NCI-H128 (cell line): ENCODE measurements around the gene GMDS.
A peak's percentile ranks its signal among the peaks of the same experiment; 100 is the strongest.

Experiments
- DNase-seq: peaks from one replicate; lab custom pipeline; 2025; ENCODE audit not compliant: unreplicated experiment; lab: John Stamatoyannopoulos, UW

GMDS gene

DNA sequence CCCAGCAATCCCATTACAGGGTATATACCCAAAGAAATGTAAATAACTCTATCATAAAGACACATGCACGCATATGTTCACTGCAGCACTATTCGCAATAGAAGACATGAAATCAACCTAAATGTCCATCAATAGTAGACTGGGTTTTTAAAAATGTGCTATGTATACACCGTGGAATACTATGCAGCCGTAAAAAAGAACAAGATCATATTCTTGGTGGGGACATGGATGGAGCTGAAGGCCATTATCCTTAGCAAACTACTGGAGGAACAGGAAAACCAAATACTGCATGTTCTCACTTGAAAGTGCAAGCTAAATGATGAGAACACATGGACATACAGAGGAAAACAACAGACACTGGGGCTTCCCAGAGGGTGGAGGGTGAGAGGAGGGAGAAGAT is 201.2 kb downstream of the GMDS start:
- no peak for DNase-seq

DNA sequence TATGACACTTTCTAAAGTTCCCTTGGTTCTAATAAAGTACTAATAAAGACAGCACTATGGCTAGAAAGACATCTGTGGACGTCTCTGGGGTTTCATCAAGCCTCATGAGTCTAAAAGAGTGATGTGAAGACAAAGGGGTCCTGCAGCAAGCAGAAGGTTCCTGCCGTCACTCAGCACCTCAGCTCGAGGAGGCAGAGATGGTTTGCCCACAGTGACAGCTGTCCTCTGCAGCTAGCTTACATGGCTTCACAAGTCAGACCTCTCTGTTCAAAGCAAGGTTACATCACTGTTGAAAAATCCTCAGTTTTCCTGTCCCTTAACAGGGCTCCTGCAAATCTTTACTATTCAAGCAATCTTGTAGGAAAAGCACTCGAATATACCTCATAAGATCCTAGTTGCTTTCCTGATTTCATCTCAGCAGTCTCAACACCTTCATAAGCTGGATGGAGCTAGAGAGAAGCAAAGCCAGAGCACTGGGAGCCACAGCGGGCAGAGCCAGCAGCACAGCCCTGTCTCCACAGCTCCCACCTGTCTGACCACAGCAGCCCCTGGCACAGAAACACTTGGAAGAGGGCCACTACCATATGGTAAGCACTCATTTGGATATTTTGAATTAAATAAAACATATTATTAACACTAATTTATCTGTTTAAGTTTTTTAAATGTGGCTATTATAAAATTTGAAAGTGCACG is 202.3 kb downstream of the GMDS start:
- DNase-seq, result no peak

DNA sequence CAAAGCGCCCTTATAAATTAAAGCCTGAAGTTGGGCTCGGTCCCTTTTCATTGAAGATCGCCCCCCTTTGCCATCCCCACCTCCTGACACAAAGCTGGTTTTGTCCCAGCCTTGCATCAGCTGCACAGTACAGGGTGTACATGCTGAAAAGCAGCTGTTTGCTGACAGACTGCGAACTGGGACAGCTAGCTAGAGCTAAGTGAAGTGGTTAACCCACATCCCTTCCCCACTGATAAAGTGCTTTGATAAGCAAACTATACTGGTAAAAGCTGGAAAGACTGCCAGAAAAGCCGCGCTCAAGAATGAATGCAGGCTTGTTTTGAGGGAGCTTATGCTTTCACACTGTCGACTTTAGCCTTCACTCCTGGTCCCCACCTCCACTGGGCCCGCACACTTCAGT is 207.3 kb downstream of the GMDS start:
- DNase-seq, result no peak

DNA sequence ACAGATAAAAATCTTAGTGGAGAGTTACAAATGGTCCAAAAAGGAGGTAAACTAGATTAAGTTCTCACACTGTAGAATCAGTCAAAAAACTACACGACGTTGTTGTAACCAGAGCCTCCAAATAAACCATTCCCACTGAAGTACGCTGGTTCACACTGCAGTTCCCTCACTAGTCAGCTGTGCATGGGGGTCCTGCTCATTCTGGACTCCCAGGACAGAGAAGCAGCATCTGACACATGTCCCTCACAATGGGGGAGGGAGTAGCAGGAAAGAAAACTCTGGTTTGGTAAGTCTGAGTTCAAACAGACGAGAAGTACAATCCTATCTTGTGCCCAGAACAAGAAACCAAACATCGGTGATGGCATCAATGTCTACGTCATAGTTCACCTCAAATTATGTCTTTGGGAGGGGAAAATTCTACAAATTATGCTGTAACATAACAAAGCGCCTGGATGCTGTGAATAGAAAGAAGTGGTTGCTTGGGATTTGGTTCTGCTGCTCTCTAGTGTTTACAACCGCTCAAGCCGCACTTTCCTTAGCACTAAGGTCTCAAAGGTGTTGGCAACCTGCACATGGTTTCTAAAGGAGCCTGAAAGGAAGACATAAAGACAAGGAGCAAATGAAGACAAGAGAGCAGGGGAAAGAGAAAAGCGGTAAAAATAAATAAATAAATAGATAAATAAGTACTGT is 208.0 kb downstream of the GMDS start:
- DNase-seq, result no peak

DNA sequence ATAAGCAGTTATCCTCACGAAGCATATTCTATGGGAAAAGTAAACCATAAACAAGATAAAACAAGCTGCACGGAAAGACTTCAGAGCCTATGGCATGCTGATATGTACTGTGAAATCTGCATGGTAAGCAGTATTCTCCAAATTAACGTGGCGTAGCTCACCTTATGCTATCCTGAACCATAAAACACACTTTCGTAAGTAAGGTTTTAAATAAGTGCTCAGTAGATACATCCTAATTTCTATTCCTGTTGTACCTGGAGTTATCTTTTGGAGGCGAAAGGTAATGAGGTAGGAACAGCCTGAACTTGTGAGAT is 208.7 kb downstream of the GMDS start:
- no peak for DNase-seq

DNA sequence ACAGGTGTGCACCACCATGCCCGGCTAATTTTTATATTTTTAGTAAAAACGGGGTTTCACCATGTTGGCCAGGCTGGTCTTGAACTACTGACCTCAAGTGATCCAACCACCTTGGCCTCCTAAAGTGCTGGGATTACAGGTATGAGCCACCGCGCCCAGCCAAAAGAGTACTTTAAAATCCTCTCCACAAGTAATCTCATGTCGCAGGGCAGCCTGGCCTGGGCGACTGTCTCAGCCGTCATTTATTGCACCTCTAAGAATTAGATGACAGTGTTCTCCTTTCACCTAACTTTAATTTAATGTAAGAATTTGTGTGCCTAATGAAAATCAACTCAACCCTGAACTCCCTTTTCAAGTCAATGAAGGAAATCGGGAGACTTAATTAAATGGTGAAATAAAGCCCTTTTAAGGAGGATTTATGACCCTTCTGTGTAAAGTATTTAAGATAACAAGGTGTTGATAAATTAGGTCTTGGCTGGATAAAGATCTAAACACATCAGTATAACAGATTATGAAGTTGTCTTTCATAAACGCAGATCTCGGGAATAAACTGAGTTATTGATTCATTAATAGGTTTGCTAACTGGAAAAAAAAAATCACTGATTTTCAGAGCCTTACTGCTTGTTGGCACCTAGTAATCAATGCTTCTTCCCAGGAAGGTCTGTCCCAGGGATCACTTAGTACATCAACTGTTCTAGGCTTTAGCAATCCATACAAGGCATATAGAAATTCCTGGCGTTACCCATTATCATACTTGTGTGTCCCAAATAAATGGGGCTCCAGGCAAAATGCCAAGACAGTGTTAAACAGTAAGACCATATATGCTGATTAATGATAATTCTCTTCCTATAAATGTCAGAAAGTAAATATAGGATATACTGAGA is 209.3 kb downstream of the GMDS start:
- DNase-seq, result no peak

DNA sequence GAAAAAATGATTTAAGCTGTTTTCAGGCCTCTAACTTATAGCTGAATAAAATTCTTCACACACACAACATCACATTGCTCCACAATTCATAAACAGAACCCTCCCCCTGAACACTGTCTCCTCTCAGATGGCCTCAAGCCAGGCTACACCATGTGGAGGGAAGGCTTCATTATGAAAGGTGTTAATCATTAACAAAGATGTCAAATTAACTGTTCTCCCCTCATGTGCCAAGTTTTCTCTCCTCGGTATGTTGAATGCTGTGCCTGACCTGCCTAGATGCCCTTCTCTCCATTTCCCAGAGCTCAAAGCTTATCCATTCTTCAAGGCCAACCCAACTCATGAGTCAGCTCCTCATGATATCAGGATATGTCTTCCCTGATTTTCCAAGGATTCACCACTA is 210.4 kb downstream of the GMDS start:
- no peak for DNase-seq

DNA sequence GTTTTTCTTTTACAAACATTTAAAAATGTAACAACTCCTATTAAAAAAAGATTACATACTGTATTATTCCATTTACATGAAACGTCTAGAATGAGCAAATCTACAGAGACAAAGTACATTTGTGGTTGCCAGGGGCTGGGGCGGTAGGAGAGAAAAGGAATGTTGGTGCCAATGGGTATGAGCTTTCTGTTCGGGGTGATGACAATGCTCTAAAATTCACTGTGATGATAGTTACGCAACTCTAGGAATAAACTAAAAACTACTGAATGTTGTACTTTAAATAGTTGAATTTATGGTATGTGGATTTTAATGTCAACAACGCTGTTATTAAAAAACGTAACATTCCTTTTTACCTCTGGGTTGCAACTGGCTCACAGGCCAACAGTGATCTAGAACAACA is 211.1 kb downstream of the GMDS start:
- no peak for DNase-seq

DNA sequence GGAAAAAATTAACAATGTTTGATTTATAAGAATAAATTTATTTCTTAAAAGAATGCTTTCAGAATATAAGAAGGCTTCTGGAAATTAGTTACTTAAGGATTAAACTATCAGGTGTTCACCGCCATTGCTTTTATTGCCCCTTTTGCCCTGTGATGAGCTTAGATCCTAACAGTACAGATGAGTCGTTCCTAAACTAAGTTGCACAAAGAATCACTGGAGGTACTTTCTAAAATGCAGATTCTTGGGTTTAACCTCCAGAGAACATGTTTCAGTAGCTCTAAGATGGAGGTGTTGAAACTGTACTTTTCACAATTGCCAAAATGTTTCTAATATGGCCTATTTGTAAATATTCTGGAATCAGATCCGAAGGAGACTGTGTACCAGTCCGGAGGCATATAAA is 211.9 kb downstream of the GMDS start:
- no peak for DNase-seq

DNA sequence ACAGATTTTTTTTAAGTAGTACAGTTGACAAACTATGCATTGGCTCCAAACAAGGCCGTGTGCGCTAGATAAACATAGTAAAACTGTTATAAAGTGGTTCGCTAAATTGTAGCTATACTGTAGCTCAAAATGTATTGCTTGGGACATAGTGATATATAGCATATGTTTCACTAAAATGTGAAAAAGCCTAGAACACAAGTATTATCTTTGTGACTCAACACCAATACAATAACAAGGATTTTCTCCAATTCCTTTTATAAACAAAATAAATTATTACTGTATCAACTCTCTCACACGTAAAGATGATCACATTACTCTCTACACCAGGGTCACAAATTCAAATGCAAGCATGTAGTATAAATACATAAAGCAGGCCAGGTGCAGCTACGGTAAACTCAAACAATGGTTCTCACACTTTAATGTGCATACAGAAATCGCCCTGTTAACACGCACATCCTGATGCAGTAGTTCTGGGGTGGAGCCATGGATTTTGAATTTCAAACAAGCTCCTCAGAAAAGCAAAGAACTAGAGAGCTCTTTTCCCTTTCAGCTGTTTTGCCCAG is 214.6 kb downstream of the GMDS start:
- DNase-seq, result no peak

DNA sequence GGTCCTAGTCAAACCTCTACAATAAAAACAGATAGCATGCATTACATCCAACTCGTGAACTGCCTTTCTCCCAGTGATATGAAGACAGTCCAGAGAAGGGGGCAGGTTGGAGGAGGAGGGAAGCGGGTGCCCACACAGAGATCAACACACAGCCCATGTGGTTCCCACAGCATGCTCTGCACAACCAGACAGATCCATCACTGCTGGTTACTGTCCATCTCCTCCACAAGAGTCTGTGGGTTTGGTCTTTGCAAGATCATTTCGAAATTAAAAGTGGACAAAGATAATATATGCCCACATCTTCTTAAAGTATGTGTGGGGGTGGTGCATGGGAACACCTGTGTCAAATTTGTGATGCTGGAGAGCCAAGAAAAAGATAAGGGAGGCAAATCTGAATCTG is 215.5 kb downstream of the GMDS start:
- no peak for DNase-seq

DNA sequence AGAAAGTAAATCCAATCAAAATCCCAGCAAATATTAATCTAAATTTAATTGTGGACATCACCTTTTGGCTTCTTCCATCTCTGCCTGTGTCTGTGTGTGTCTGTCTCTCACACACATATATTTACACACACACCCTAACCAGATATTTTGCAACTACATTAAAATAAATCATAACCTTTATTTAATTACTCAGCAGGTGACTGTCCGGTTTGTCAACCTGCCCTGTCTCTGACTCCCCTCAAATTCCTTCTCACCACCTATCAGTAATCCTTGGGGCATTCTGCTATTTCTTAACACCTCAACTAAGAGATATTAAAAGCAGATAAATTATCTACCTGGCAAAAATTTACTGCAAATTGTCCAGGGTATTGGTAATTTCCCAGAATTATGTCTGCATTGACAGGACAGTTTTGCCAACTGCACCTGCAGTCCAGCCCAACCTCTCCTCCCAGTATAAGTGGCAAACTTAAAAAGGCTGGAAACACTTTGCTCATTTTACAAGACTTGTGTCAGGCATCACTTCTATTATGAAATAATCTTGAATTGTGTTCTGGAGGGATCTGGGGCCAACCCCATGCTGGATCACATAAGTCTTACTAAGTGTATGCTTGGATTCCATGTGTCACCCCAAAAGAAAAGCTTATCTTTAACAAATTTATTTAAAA is 216.1 kb downstream of the GMDS start:
- no peak for DNase-seq

DNA sequence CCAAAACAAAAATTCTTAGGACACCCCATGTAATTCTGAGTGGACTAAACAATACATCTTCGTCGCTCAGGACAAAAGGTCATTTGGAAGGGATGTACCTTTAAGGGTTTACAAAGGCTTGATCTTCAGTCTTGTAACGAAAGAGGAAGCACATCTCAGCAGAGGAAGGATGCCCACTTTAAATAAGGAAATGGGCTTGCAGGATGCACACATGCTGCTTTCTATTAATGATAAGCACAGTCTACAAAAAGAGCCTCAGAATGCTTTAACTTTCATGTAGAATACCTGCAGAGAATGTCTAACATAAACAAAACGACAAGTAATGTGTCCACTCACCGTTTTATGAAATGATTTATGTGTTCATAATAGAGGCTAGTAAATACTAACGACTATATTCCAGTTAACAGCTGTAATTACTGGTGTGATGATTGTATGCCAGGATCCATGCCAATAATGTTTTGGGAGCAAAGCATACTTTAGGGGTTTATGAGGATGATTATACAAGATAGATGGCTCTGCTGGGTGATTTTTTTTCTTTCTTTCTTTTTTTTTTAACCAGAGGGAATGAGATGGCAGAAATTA is 216.9 kb downstream of the GMDS start:
- DNase-seq, result no peak

DNA sequence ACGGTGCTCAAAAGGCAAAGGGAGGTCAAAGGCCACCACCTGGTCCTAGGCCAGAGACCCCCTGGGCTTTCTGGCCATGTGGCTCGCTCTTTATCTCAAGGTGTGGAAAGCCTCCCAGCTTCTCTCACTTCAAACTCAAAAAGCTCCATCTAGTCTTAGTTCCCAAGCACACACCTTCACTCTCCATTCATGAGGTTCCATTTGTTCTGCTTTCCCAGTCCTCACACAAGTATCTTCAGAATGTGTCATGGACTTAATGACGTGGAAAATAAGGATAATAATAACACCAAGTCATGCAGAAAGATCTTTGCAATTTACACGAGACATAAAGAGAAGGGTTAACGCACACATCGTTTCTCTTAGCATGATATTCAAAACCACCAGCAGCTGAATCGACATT is 219.3 kb downstream of the GMDS start:
- DNase-seq, result no peak

DNA sequence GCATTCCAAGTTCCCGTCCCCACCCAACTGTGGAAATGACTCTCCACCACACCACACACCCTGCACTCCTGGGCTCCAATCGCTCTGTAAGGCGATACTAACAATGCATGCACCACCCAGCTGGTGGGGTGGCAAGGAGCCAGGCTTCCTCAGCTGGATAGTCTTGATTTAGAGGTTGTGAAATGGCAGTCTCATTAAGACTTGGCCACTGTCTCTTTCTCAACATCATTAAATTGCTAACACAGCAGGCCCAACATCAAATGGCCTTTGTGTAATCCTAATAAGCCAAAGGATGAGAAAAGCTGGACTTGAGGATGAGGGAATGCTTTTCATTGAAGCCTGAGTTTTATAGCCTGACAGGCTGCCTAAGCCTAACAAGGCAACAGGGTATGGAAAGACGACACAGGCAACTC is 223.7 kb downstream of the GMDS start:
- peak; percentile 77 for DNase-seq

DNA sequence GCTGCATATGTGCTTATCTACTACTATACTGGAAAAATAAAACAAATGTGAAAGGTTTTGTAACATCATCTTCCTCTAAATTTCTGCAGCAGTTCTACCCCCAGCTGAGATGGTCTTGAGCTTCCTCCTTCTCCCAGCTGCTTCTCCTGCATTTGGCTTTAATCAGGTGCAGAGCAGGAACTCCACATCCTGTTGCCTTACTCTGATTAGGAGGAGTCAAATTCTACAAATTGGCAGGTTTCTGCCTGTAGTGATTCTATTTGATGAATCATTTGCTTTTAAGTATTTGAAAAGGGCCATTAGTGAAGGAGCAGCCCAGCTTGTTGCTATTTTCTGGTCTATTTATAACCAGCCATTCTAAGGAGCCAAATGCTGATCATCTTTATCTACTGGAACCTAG is 224.5 kb downstream of the GMDS start:
- peak; percentile 9 for DNase-seq

DNA sequence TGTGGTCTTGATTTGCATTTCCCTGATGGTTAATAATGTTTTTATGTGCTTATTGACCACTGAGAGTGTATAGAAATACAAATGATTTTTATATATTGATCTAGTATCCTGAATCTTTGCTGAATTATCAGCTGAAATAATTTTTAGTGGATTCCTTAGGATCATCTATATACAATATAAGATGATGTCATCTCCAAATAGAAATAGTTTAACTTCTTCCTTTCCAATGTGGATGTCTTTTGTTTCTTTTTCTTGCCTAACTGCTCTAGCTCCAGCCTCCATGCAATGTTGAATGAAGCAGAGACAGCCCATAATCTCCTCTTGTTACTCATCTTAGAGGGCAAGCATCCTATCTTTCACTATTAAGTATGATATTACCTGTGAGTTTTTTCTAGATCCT is 226.4 kb downstream of the GMDS start:
- no peak for DNase-seq

DNA sequence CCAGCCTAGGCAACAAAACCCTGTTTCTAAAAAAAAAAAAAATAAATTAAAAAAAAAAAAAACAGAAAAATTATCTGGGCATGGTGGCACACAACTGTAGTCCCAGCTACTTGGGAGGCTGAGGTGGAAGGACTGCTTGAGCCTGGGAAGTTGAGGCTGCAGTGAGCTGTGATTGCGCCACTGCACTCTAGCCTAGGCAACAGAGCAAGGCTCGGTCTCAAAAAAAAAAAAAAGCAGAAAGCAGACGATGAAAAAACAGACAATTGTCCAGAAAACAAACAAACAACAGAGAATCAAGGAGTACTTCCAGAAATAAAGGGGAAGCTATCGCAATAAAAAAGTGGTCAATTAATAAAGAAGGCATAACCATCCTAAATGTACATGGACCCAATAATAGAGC is 229.4 kb downstream of the GMDS start:
- no peak for DNase-seq

DNA sequence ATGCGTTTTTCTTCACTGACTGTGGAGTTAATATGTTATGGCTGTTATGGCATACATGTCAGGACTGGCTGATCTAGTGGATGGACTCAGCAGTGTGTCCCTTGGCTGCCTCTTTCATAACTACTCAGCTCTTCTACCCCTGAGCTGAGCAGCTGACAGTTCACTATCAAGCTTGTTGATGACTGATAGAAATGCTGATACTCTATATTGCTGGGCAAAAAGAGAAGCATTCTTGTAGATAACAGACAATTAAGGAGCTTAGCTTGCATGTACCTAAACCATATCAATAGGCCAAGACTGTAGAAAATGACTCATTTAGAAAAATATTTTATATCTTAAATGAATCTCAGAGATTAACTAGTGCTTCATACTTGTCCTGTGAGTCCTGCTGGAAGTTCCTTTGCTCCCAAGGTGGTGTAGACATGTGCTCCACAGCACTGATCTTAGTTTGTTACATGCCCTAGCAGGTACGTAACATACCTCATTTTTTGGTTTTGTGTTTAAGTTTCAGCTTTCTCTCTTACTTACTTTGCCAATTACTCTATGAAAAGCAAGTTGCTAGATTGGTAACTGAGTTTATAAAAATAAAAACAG is 236.9 kb downstream of the GMDS start:
- no peak for DNase-seq

DNA sequence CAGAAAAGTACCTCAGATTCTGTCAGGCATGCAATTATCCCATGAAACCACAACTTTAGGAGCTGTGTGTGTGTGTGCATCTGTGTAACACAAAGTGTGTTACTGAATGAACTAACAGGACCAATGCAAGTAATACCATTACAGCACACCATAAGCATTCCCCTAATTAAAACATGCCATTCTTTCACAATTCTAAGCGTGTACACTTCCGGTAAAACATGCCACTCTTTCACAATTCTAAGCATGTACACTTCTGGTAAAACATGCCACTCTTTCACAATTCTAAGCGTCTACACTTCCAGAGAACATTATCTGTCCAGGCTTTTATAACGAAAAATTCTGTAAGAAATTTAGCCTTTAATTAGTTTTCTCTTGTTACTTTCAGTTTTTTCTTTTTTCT is 238.2 kb downstream of the GMDS start:
- DNase-seq, result no peak

DNA sequence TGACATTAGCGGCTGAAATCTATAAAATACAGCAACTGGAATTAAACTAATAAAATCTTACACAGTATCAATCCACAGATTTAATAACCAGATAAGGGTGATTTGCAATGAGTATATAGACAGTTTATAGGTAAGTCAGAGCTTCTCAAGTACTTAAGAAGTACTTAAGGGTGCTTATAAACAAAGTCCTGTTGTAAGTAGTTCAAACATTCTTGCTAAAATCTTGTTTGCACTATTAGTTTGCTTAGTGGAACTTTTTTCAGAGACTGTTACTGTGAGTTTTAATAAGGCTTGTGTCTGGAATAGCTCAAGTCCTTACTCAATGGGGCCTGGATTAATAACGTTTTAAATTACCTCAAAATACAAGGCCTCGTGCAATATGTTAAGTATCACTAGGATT is 240.5 kb downstream of the GMDS start:
- DNase-seq, result no peak
